ENCODE data around the gene RIPK1.
"Not testable (repeated sequence)": the region's sequence is repeated elsewhere in the genome, so short reads cannot be mapped to it uniquely, and the experiment has no call there.

The RIPK1 gene

DNA sequence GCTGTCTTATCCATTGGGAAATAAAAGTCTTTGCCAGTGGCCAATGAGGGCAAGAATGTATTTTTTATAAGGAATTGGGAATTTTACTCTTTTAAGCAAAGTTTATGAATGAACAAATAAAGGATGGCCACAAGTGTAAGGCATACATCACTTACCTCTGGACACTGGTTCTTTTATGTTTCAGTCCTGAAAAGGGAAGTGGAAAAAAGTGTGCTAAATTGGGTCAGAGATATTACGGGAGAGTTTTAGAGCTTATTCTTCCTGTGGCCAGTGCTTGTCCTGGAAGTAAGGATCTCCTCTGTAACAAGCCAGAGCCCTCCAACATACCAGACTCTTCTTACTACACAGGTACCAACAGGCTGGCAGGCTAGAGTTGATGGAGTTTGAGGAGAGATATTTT is 22.5 kb upstream of the RIPK1 start:
- no peak for DNase-seq (ENCODE audit: low spot score)

- no peak for DNase-seq (ENCODE audit: low spot score)
Measured at GRCh38 chr6:3046295-3046694, 22.0 kb upstream of the RIPK1 start.

GRCh38 chr6:3048009-3048408 is 20.3 kb upstream of the RIPK1 start:
- DNase-seq (ENCODE audit: low spot score) = not testable (repeated sequence)

DNA sequence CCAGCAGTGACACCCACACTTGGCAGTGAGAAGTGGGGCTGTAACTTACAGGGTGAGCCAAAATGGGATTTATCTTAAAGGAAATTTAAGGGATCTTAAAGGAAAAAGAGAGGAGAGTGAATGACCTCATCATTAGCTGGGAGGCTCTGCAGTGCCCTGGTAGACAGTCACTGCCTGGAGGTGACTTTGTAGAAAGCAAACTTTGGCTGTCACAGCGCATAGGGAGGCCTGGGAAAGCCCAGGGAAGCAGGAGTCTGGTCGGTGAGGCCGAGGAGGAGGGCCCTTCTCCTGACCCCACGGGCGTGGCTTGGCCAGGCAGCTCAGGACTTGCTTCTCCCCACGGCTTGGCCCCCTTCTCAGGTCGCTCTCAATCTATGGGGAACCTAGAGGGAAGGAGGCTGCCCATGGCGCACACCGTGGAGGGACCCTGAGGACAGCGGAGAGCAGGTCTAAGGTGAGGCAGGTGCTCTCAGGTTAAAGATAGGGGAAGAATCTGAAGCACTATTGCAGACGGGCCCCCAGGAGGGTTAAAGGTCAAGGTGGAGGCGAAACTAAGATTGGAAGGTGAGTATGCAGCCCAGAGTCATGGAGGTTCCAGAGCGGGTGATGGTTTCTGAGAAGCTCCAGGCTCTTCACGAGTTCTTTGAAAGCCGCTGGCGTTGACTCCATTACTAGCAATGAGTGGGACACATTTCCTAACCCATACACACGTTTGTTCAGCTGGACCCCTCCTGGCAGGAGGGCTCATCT is 15.6 kb upstream of the RIPK1 start:
- no peak for DNase-seq (ENCODE audit: low spot score)

DNA sequence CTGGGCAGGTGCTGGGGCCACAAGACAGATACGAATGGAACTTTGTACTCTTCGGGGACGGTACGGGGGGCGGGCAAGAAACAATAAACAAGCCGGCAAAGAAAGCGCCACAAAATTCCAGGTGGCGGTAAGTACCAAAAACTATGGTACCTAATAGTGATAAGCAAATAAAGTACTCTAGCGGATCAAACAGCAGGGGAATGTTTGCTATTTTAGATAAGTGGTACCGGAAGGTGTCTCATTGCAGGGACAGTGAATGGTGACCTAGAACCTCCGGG is 15.1 kb upstream of the RIPK1 start:
- DNase-seq (ENCODE audit: low spot score) = no peak

- DNase-seq (ENCODE audit: low spot score) = not testable (repeated sequence)
Measured at GRCh38 chr6:3054229-3055157, 13.8 kb upstream of the RIPK1 start.

- DNase-seq (ENCODE audit: low spot score) = not testable (repeated sequence)
Measured at GRCh38 chr6:3055158-3055499, 13.2 kb upstream of the RIPK1 start.

DNA sequence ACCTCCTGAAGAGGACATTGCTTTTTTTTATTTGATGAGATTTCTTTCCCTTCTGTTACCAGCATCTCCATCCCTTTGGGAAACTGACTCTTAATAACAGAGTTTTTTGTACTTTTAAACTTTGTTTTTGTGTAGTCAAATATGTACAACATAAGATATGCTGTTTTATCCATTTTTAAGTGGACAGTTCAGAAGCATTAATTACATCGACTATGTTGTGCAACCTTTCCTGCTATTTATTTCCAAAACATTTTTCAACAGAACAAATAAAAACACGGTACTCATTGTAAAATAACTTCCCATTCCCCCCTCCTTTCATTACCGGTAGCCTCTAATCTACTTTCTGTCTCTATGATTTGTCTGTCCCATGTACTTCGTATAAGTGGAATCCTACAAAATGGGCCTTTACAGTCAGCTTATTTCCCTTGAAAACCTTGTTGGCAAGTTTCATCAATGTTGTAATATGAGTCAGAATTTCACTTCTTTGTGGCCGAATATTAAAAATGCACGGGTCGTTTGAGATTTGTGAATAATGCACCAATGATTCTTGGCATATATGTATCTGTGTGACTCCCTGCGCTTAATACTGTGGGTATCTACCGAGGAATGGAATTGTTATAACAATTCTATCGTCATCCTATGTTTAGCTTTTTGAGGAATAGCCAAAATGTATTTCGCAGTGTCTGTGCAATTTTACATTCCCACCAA is 11.1 kb upstream of the RIPK1 start:
- DNase-seq (ENCODE audit: low spot score) = no peak

- DNase-seq (ENCODE audit: low spot score) = no peak
Measured at GRCh38 chr6:3058957-3059356, 9.3 kb upstream of the RIPK1 start.

DNA sequence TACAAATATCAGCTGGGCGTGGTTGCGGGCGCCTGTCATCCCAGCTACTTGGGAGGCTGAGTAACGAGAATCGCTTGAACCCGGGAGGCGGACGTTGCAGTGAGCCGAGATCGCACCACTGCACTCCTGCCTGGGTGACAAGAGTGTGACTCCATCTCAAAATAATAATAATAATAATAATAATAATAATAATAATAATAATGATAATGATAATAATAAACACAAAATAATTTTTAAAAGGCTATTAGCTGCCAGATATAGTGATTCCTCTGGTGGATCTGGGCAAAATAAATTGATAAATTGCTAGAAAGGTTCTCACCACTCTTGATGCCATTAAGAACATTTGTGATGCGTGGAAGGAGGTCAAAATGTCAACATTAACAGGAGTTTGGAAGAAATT is 8.2 kb upstream of the RIPK1 start:
- not testable (repeated sequence) for DNase-seq (ENCODE audit: low spot score)

DNA sequence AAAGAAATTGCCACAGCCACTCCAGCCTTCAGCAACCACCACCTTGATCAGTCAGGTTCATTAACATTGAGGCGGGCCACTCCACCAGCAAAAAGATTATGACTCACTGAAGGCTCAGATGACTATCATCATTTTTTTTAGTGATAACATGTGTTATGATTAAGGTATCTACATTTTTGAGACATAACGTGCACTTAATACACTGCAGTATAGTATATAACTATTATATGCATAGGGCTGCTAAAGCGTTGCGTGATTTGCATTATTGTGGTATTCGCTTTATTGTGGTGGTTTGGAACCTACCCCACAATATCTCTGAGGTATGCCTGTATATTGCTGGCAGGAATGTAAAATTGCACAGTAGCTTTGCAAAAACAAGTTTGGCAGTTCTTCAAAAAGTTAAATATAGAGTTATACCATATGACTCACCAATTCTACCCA is 6.8 kb upstream of the RIPK1 start:
- no peak for DNase-seq (ENCODE audit: low spot score)

- DNase-seq (ENCODE audit: low spot score) = not testable (repeated sequence)
Measured at GRCh38 chr6:3063340-3063732, 5.0 kb upstream of the RIPK1 start.

DNA sequence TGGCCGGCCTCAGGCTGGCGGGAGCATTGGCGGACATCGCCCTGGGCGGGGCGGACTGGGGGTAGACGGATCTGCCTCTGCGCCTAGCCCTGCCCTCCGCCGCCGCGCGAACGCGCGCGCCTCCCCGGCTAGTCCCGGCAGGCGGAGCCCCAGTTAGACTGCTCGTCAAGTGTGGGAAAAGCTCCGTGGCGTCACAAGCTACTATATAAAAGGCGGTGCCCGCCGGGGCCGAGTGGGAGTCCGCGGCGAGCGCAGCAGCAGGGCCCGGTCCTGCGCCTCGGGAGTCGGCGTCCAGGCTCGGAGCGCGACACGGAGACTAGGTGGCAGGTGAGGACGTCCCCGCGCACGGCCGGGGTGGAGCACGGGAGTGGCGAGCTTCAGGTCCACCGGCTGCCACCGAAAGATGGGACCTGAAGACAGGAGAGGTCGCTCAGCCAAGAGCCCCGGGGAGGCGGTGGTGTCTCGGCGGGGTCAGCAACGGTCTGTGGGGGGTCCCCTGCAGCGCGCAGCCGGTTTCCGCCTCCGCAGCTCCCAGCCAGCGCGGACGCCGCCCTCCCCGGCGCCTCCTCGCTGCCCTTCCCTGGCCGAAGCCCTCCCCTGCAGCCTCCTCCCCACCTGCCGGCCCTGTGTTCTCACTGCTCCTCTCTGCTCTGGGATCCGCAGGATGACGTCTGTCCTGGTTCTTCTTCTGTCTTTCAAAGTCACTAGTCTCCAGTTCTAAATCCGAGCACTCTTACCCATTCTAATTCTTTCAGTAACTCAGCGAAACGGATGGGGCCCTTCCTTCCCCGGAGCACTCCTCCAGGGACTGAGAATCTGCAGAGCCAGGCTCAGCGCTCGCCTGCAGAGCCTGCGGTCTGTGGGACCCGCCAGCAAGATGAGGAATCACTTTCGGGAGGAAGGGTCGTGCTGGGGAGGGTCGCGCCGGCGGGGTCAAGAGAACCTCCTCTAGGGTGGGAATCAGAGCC is 4.3 kb upstream of the RIPK1 start:
- DNase-seq (ENCODE audit: low spot score) = peak; percentile 92

GRCh38 chr6:3071568-3071967 is 3.3 kb downstream of the RIPK1 start:
- no peak for DNase-seq (ENCODE audit: low spot score)

DNA sequence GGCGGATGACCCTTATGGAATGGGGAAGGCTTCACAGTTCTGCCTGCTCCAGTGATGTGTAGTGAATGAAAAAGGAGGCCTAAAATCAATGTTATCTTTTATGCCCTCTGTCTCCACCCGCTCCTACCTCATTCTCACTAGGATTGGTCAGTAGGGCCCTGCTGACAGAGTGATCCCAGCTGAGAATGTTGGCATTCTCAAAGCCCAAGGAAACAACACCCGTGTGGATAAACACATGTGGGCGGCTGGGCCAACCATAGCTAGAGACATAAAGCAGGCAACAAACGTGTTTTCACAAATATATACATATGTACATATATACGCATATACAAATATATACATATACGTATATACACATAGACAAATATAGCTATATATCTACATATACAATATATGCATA is 4.5 kb downstream of the RIPK1 start:
- no peak for DNase-seq (ENCODE audit: low spot score)

- DNase-seq (ENCODE audit: low spot score) = no peak
Measured at GRCh38 chr6:3073382-3073781, 5.1 kb downstream of the RIPK1 start.

DNA sequence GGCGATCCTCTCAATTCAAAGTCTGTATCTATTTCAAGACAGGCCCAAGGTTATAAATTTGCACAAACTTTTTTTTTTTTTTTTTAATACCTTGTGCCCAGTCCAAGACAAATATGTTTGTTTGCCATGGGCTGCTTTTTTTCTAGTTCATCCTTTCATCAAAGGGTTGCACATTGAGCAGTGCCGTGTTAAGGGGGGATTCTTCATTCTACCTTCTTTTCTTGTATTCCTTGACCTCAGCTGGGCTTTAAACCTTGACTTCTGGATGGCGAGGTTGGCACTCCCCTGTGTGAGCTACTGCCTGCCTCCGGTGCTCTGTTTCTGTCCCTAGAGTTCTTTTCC is 7.4 kb downstream of the RIPK1 start:
- no peak for DNase-seq (ENCODE audit: low spot score)

DNA sequence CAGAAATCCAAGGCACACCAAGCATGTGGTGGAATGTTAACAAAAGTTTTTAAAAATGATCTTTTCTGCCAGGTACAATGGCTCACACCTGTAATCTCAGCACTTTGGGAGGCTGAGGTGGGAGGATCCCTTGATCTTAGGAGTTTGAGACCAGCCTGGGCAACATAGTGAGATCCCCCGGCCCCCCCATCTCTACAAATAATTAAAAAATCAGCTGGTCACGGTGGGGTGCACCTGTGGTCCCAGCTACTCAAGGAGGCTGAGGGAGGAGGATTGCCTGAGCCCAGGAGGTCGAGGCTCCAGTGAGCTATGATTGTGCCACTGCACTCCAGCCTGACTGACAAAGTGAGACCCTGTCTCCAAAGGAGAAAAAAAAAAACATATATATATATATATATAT is 8.0 kb downstream of the RIPK1 start:
- no peak for DNase-seq (ENCODE audit: low spot score)

DNA sequence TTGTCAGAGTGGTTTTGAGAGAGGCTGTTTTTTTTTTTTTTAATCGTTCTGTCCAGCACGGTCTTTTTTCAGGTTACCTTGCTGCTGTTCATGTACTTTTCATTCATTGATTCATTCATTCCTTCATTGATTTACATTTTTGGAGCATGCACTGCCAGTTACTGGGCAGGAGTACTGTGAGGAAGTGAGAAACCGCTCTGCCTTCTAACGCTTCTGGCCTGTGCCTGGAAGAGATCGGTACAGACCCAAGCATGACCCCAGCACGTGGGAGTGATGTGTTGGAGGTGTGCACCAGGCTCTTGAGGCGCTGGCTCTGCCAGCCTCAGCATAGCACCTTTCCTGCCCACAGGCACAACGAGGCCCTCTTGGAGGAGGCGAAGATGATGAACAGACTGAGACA is 9.1 kb downstream of the RIPK1 start:
- DNase-seq (ENCODE audit: low spot score) = no peak

DNA sequence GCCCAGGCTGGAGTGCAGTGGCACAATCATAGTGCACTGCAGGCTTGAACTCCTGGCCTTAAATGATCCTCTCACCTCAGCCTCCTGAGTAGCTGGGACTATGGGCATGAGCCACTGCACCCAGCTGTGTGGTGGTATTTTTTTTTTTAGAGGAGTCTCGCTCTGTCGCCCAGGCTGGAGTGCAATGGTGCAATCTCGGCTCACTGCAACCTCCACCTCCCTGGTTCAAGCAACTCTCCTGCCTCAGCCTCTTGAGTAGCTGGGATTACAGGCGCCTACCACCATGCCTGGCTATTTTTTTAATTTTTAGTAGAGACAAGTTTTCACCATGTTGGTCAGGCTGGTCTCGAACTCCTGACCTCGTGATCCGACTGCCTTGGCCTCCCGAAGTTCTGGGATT is 10.7 kb downstream of the RIPK1 start:
- DNase-seq (ENCODE audit: low spot score) = not testable (repeated sequence)

GRCh38 chr6:3079682-3080081 is 11.4 kb downstream of the RIPK1 start:
- no peak for DNase-seq (ENCODE audit: low spot score)

DNA sequence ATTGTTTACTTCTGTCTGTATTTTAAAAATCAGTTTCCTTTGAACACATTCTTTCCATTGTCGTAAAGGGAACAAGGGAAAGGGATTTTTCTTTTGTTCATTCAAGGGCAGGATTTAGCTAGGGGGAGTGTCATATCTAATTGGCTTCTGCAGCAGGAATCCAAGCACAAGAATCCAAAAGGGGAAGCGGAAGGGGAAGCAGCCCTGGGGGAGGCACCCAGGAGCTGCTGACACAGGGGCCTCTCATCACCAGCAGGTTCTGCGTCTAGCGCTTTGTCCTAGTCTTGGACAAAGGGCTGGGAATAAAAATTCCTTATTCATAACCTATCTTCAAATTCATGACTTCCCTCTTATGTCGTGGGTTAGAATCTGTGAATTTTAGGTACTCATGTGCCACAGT is 13.7 kb downstream of the RIPK1 start:
- no peak for DNase-seq (ENCODE audit: low spot score)
